ENCODE results near the gene CLCN2. TPM values are rescaled to one million over a fixed set of nuclear protein-coding genes. Genes with fewer than 3 reads are reported as not detected.
A peak's percentile ranks its signal among the peaks of the same experiment; 100 is the strongest.

CLCN2 gene
- total RNA-seq, 4 donors from 2014 or later, result 1.7 to 6.0 (median 4.0) TPM

DNA sequence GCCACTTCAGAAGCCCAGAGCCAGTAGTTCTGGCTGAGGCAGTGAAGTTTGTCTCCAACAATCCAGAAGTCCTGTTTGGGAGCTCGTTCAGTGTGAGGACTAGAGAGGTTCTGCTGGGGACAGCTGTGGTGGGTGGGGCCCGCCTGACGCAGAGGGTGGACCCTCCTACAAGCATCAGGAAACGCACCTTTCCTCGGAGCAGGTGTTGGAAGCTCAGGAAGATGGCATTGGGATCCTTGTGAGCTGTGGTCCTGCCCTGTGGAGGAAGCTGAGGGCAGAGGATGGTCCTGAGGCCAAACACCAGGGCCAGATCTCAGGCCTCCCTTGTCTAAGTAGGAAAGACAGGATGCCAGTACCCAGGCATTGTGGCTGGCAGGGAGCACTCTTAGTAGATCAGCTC, 11.5 kb upstream of the CLCN2 start:
- 63 to 71% methylated on average over 5 of the region's 5 CpGs for WGBS, 2 donors
- intact Hi-C loops (cut with DNase I; ENCODE audit: low total_unique reads), result no loop called here

DNA sequence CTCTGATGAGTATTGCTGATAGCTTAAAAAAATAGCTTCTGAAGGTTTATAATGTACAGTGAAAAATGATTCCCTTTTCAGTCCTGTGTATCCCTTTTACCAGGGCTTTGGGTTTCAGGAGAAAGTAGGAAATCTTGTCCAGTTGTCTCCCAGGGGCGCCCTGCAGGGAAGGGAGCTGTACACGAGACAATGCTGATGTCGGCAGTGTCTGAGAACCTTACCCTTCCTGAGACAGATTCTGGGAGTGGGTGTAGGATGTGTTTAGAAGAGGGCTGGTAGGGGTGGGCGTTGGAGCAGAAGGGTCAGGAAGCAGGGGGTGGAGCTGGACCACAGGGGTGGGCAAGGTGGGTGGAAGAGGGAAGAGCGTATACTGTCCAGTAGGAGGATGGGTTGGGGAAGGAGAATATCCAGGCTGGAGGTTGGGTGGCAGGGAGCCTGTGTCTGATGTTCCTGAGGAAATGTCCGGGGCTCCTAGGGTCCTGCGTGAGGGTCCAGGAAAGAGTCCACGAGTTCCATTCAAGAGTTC, 11.0 kb upstream of the CLCN2 start:
- H3K4me3 ChIP-seq (ENCODE audit: low read depth, poor library complexity, severe bottlenecking), result no peak overlapping the region
- WGBS, 2 donors, result 67 to 76% methylated on average over 8 of the region's 8 CpGs
- DNase-seq (ENCODE audit: low spot score in 2 of 2), result no peak
- TF ChIP-seq, protein P1, sequence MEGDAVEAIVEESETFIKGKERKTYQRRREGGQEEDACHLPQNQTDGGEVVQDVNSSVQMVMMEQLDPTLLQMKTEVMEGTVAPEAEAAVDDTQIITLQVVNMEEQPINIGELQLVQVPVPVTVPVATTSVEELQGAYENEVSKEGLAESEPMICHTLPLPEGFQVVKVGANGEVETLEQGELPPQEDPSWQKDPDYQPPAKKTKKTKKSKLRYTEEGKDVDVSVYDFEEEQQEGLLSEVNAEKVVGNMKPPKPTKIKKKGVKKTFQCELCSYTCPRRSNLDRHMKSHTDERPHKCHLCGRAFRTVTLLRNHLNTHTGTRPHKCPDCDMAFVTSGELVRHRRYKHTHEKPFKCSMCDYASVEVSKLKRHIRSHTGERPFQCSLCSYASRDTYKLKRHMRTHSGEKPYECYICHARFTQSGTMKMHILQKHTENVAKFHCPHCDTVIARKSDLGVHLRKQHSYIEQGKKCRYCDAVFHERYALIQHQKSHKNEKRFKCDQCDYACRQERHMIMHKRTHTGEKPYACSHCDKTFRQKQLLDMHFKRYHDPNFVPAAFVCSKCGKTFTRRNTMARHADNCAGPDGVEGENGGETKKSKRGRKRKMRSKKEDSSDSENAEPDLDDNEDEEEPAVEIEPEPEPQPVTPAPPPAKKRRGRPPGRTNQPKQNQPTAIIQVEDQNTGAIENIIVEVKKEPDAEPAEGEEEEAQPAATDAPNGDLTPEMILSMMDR (IDR thresholded peaks at IDR 0.05), result no peak
- intact Hi-C loops (cut with DNase I; ENCODE audit: low total_unique reads), result no loop called here

More for the DNA sequence above, 11.5 kb upstream of the CLCN2 start:
- TF ChIP-seq, protein P1 (IDR thresholded peaks at IDR 0.05), result no peak
- TF ChIP-seq POLR2A (IDR thresholded peaks at IDR 0.05), result no peak
- H3K4me3 ChIP-seq (ENCODE audit: low read depth, poor library complexity, severe bottlenecking), result no peak overlapping the region
- DNase-seq (ENCODE audit: low spot score in 2 of 2), result no peak

DNA sequence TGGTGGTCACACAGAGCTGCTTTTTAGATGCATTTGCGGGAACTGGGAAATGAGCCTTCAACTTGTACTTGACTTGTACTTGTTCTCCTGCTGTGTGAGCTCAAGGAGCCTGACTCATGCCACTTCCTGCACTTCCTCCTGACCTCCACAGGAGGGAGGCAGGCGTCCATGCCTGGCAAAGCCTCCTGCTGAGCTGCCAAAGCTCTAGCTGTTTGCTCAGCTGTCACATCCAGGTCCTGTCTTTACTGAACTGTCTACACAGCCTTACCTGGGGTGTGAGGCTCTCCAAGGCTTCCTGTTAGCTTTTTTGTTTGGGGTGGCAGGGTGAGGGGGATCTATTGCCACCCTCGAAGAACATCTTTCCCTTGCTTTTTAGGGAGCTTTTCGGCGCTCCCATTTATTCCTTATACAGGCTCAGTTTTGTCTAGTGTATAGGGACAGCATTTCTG, 10.2 kb upstream of the CLCN2 start:
- no peak for TF ChIP-seq POLR2A (IDR thresholded peaks at IDR 0.05)
- TF ChIP-seq, protein P1 (IDR thresholded peaks at IDR 0.05), result peak in 1 of 3 donors; percentile 90
- WGBS, 2 donors, result 48 to 53% methylated on average over 5 of the region's 5 CpGs

DNA sequence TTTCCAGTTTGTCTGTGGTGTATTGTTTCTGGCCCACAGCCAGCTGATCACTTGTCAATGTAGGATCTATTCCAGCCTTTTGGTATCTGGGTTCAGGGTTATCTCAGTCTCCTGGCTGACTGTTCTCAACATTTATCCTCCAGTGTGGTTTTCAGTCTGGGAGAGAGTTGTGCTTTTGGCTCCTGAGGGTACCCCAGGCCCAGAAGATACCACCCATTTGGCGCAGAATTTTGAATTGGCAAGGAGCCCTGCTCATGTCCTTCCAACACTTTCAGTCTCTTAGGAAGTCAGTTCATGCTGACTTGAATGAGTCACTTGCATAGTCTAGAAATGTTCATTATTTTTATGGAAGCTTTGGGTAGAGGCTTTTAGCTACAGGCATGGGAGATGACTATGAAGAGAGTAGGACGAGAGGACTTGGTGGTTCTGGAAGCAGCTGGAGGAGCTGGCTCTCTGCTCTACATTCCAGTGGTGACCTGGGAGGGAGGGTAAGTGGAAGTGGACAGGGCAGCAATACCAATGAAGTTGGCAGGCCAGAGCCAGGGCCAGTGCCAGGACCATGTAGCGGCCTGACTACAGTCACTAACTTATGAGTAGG, 7.3 kb upstream of the CLCN2 start:
- no peak for DNase-seq (ENCODE audit: low spot score in 2 of 2)
- intact Hi-C loops (cut with DNase I; ENCODE audit: low total_unique reads), result loop anchor here (2.0 kb wide), 1 partner anchor 176 kb away; no protein-coding TSS in a partner anchor
- TF ChIP-seq, protein P1 (IDR thresholded peaks at IDR 0.05), result no peak
- TF ChIP-seq POLR2A (IDR thresholded peaks at IDR 0.05), result no peak
- no peak overlapping the region for H3K4me3 ChIP-seq (ENCODE audit: low read depth, poor library complexity, severe bottlenecking)
- 39 to 43% methylated on average over 3 of the region's 3 CpGs for WGBS, 2 donors

More for the DNA sequence above, 10.2 kb upstream of the CLCN2 start:
- intact Hi-C loops (cut with DNase I; ENCODE audit: low total_unique reads), result no loop called here
- no peak overlapping the region for H3K4me3 ChIP-seq (ENCODE audit: low read depth, poor library complexity, severe bottlenecking)
- DNase-seq (ENCODE audit: low spot score in 2 of 2), result peak; percentile 77 to 94

DNA sequence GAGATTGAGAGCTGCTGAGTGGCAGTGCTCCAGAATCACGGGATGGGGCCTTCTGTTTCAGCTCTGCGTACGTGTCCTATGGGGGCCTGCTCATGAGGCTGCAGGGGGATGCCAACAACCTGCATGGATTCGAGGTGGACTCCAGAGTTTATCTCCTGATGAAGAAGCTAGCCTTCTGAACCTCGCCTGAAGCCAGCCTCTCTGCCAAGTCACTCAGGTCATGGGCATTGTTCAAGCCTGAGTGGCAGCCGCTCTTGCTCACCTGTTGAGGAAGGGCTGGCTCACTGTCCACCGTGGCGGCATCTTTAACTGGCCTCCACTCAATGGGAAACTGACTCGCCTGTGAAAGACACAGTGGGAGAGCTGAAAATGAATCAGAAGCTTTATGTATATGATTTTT, 6.7 kb upstream of the CLCN2 start:
- WGBS, 2 donors, result 87 to 91% methylated on average over 9 of the region's 9 CpGs
- TF ChIP-seq POLR2A (IDR thresholded peaks at IDR 0.05), result no peak
- TF ChIP-seq, protein P1 (IDR thresholded peaks at IDR 0.05), result no peak
- DNase-seq (ENCODE audit: low spot score in 2 of 2), result no peak
- intact Hi-C loops (cut with DNase I; ENCODE audit: low total_unique reads), result loop anchor here (2.0 kb wide), 1 partner anchor 177 kb away; no protein-coding TSS in a partner anchor
- H3K4me3 ChIP-seq (ENCODE audit: low read depth, poor library complexity, severe bottlenecking), result no peak overlapping the region
